ENCODE measurements around the gene NOS1AP.

The NOS1AP gene

GRCh38 chr1:162229549-162229948 lies 160.1 kb downstream of the NOS1AP start:
- DNase-seq, result no peak

- no peak for DNase-seq
Observed at GRCh38 chr1:162230096-162230495, 160.6 kb downstream of the NOS1AP start.

DNA sequence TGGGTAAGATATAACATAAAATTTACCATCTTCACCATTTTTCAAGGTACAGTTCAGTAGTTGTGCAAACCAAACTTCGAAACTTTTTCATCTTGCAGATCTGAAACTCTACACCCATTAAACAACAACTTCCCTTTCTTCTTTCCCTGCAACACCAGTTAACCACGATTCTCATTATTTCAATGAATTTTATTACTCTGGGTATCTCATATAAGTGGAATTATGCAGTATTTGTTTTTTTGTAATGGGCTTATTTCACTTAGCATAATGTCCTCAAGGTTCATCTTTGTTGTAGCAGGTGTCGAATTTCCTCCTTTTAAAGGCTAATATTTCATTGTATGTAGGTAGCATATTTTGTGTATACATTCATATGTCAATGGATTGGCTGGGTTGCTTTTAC lies 161.0 kb downstream of the NOS1AP start:
- no peak for DNase-seq

DNA sequence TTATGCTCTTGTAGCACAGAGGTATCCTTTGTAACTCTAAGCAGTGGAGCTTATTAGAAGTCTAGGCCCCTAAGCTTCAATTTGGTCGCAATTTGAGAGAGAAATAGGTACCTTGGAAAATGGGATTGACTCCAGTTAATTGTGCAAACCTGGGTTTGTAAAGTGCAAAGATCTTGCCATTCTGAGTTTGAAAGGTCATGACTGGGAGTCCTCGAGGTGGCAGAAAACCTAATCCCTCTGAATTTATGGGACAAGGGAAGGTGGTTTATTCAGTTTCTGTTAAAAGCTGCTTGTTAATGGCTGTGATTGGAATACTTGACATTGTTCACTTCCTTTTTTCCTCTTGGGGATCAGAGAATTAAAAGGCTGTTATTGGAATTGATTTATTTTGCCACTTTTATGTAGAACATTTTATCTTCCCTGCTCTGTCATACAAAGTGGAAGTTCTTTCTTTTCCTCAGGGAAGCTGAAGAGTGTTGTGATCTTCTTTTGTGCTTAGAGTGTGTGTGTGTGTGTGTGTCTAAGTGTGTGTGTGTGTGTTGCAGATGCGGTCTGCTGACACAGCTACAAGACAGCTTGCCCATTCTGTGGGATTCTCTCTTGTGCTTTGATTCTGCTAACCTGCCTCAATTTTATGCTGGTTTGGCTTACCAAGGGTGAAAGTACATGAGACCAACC lies 162.7 kb downstream of the NOS1AP start:
- no peak for DNase-seq

DNA sequence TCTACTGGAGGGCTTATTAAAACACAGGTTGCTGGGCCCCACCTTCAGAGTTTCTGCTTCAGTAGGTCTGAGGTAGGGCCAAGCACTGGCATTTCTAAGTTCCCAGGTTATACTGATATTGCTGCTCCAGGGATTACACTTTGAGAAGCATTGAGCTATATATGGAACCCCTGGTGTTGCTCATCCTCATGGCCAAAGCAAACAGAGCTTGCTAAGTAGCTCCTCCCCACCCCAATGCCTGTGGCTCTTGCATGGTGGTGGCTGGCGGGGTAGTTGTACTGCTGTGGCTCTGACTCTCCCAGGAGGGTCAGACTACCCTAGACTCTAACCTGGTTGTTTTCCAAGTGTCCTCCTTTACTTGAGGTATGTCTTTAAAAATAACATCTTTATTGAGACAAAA lies 163.6 kb downstream of the NOS1AP start:
- DNase-seq, result no peak

DNA sequence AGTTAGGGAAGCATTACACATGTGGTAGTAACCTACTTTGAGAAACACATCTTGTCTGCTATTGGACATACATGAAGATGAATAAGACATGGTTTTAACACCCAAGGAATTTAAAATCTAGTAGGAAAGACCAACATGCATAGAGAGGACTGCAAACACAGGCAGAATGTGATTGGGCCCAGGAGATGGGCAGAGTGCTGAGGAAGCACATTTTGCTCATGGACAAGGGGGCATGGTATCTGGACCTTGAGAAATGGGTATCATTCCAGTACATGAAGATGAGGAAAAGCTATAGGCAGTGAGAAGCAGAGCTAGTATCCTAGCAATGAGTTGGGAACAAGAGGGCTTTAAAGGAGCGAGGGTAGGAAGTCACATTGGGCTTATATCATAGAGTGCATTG lies 164.4 kb downstream of the NOS1AP start:
- DNase-seq, result no peak

DNA sequence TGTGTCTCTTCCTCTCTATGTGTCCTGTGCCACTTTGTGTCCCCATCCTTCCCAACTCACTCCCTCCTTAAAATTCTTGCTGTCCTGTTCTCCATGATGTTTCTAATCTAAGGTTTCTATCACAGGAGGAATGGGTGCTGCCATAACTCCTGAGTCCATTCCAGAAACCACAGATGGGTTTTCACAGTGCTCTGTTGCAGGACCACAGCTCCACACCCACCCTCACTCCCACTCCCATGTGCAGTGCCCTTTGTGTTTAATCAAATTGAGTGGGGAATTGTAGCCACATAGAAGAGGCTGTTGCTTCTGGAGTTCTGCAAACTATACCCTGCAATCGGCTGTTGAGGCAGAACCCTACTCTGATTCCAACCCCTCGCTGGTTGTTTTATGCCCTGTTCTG lies 165.1 kb downstream of the NOS1AP start:
- DNase-seq, result no peak

- no peak for DNase-seq
Observed at GRCh38 chr1:162235241-162235800, 165.8 kb downstream of the NOS1AP start.

GRCh38 chr1:162236201-162236600 lies 166.7 kb downstream of the NOS1AP start:
- no peak for DNase-seq

DNA sequence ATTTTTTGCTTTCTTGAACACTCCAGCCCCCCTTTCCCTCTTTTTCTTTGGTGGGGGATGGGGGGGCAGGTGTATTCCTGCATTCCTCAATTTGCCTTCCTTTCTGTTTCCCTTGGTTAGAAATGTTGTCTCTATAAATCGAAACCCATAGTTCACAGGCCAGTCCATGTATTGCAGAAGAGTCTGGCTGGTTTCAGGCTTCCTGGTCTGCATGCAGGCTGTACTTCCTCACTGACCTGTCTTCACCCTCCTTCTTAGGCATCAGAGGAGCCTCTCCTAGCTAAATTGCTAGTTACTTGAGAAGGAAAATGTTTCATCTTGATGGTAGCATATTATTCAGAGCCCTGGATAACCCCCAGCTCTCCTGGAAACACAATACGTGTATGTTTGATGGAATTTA lies 167.1 kb downstream of the NOS1AP start:
- no peak for DNase-seq

- DNase-seq, result no peak
Observed at GRCh38 chr1:162240577-162240976, 171.1 kb downstream of the NOS1AP start.

DNA sequence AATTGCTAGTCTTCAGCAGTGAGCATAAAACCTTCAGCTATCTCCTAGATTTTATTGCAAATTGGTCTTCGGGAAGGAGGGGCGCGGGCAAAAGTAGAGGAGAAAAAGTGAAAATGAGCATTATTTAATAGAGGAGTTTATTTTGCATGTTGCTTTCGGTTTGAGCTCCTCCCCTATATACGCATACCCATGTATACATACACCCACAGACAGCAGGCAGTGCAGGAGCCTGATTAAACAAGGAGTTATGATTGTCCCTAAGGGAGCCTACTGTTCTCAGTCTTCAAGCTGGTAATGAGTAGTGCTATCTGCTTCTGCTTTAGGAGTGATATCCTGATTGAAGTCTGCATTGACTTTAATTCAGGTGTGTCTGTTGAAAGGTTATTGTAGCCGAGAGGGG lies 173.3 kb downstream of the NOS1AP start:
- DNase-seq, result no peak

- DNase-seq, result no peak
Observed at GRCh38 chr1:162248854-162249535, 179.5 kb downstream of the NOS1AP start.

- no peak for DNase-seq
Observed at GRCh38 chr1:162250004-162250730, 180.7 kb downstream of the NOS1AP start.

DNA sequence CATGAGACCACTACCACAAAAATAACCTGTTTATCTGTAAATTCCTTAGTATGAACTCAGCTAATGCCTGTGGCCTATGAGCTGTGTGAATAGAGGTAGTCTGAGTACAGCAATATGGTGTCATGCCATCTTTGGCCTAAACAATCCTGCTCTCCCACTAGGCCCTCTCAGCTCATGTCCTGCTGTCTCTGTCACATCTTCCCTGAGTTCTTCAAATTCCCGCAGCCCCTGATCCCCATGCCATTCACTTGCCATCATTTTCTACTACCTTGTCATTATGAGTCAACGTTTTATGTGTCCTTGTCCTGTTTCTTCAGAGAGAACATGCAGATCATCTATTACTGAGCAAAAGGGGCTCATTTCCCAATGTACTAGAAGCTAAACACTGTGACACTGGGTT lies 181.6 kb downstream of the NOS1AP start:
- DNase-seq, result no peak

GRCh38 chr1:162252214-162252613 lies 182.7 kb downstream of the NOS1AP start:
- DNase-seq, result no peak

- no peak for DNase-seq
Observed at GRCh38 chr1:162253790-162254189, 184.3 kb downstream of the NOS1AP start.

GRCh38 chr1:162256287-162256686 lies 186.8 kb downstream of the NOS1AP start:
- no peak for DNase-seq

DNA sequence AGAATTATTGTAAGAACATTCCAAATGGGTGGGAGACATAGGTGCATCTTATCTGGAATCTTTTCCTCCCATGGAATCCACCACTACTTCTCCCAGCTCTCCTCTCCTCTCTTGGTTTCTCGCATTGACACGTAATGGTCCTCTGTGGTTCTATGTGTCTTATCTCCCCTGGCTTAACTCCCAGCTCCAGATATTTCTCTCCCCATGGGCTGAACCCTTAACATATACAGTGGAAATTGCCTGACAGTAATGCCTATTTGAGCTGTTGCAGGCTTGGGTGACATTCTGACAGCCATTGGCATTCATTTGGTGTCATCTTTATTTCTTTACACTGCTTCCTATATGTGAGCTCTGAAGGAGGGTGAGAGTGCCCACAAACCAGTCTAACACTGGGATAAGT lies 188.9 kb downstream of the NOS1AP start:
- no peak for DNase-seq

GRCh38 chr1:162259894-162260455 lies 190.5 kb downstream of the NOS1AP start:
- no peak for DNase-seq

- DNase-seq, result no peak
Observed at GRCh38 chr1:162264108-162264507, 194.6 kb downstream of the NOS1AP start.

DNA sequence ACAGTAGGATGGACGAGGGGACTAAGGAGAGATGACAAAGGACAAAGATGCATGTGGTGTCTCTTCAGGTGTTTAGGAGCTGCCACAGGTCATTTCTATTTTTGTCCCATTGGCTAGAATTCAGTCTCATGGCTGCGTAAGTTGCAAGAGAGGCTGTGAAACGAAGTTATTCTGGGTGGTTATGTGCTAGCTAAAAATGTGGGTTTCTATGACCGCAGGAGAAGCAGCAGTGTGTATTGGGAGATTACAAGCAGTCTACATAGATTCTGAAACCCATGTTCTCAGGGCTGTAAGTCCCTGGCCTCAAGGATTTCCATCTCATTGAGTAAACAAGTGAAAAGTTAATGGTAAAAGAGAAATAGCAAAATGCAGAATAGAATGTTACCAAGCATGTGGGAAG lies 196.5 kb downstream of the NOS1AP start:
- DNase-seq, result no peak

DNA sequence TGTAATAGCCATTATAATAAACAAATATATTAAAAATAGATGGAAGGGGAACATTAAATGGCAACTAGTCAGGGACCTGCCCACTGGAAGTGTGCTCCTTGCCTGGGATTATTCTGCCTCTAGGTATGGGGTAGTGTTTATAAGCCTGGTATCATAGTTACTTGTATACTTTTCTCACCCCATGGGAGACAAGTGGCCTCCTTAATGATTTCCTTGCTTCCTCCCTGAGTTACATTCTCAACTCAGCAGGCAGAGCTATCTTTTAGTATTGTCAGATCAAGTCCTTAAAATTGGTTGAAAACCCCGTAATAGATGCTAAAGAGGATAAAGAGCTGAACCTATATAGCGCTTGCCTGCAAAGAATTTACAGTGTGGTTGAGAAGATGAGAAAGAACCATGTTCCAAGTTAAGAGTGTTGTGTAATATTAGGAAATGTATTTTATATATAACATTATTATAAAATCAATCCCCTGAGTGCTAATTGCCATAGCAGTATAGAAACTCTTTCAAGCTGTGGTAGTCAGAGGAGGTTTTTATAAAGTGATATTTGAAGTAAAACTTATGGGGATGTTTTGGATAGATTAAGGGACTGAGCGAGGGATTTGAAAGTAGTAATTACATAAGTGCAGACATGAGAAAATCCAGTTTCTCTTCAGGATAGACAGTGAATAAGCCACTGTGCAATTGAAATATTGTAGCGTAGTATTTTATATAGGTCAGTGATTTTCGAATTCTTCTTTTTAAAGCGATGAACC lies 200.7 kb downstream of the NOS1AP start:
- DNase-seq, result no peak
